Measurements from ENCODE around the gene TCF7.

- TF ChIP-seq, protein P1, sequence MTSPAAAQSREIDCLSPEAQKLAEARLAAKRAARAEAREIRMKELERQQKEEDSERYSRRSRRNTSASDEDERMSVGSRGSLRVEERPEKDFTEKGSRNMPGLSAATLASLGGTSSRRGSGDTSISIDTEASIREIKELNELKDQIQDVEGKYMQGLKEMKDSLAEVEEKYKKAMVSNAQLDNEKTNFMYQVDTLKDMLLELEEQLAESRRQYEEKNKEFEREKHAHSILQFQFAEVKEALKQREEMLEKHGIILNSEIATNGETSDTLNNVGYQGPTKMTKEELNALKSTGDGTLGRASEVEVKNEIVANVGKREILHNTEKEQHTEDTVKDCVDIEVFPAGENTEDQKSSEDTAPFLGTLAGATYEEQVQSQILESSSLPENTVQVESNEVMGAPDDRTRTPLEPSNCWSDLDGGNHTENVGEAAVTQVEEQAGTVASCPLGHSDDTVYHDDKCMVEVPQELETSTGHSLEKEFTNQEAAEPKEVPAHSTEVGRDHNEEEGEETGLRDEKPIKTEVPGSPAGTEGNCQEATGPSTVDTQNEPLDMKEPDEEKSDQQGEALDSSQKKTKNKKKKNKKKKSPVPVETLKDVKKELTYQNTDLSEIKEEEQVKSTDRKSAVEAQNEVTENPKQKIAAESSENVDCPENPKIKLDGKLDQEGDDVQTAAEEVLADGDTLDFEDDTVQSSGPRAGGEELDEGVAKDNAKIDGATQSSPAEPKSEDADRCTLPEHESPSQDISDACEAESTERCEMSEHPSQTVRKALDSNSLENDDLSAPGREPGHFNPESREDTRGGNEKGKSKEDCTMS (CRISPR knock-in tag; conservative IDR thresholded peaks at IDR 0.05) = no peak
- no peak for TF ChIP-seq SMAD1 (CRISPR knock-in tag; IDR thresholded peaks at IDR 0.05; ENCODE audit: borderline replicate concordance, low read depth)
- TF ChIP-seq POLR2A (IDR thresholded peaks at IDR 0.05; ENCODE audit: insufficient read depth in 1 of 2, low read depth in 2 of 2, low read length in 2 of 2) = no peak
- TF ChIP-seq, protein P2, sequence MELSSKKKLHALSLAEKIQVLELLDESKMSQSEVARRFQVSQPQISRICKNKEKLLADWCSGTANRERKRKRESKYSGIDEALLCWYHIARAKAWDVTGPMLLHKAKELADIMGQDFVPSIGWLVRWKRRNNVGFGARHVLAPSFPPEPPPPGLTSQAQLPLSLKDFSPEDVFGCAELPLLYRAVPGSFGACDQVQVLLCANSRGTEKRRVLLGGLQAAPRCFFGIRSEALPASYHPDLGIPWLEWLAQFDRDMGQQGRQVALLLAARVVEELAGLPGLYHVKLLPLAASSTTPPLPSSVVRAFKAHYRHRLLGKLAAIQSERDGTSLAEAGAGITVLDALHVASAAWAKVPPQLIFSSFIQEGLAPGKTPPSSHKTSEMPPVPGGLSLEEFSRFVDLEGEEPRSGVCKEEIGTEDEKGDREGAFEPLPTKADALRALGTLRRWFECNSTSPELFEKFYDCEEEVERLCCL (CRISPR knock-in tag; IDR thresholded peaks at IDR 0.05; ENCODE audit: borderline replicate concordance) = no peak
- TF ChIP-seq NR2F6 (IDR thresholded peaks at IDR 0.05) = no peak
- no peak for TF ChIP-seq NR2F6 (CRISPR knock-in tag; IDR thresholded peaks at IDR 0.05)
- TF ChIP-seq HOXA7 (CRISPR knock-in tag; IDR thresholded peaks at IDR 0.05) = no peak
- TF ChIP-seq ARNTL (CRISPR knock-in tag; IDR thresholded peaks at IDR 0.05) = no peak
- no peak for TF ChIP-seq ZNF256 (CRISPR knock-in tag; conservative IDR thresholded peaks at IDR 0.05)
- TF ChIP-seq ZNF276 (CRISPR knock-in tag; IDR thresholded peaks at IDR 0.05; ENCODE audit: low read depth) = no peak
- no peak for TF ChIP-seq ZNF761 (CRISPR knock-in tag; conservative IDR thresholded peaks at IDR 0.05)
- TF ChIP-seq, protein P3, sequence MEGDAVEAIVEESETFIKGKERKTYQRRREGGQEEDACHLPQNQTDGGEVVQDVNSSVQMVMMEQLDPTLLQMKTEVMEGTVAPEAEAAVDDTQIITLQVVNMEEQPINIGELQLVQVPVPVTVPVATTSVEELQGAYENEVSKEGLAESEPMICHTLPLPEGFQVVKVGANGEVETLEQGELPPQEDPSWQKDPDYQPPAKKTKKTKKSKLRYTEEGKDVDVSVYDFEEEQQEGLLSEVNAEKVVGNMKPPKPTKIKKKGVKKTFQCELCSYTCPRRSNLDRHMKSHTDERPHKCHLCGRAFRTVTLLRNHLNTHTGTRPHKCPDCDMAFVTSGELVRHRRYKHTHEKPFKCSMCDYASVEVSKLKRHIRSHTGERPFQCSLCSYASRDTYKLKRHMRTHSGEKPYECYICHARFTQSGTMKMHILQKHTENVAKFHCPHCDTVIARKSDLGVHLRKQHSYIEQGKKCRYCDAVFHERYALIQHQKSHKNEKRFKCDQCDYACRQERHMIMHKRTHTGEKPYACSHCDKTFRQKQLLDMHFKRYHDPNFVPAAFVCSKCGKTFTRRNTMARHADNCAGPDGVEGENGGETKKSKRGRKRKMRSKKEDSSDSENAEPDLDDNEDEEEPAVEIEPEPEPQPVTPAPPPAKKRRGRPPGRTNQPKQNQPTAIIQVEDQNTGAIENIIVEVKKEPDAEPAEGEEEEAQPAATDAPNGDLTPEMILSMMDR (CRISPR knock-in tag; IDR thresholded peaks at IDR 0.05) = no peak
- no peak for TF ChIP-seq CEBPB (IDR thresholded peaks at IDR 0.05; ENCODE audit: borderline replicate concordance, low read depth, low read length)
These were observed 44.9 kb upstream of the TCF7 start for GRCh38 chr5:134069553-134069952.

Measured in HepG2 (cell line).